Suprapubic skin (tissue), 4 donors: ENCODE measurements around the gene ZNF860. TPM values are rescaled to one million over a fixed set of nuclear protein-coding genes. Genes with fewer than 3 reads are reported as not detected.

ENCODE experiments used
- DNase-seq, 2 donors: peaks; one replicate each; pipeline ENCODE4 v3.0.0-alpha.2; 2019; ENCODE audit warnings: low spot score in 2 of 2
- H3K27ac ChIP-seq: fragments of 200-600 bp; sonication (generic); one replicate; pipeline ENCODE4 v1.5.1; 2019
- H3K27me3 ChIP-seq: fragments of 200-600 bp; sonication (generic); one replicate; pipeline ENCODE4 v1.5.1; 2019
- H3K36me3 ChIP-seq: fragments of 200-600 bp; sonication (generic); one replicate; pipeline ENCODE4 v1.5.1; 2019
- H3K4me1 ChIP-seq: fragments of 200-600 bp; sonication (generic); one replicate; pipeline ENCODE4 v1.5.1; 2019
- H3K4me3 ChIP-seq: fragments of 200-600 bp; sonication (generic); one replicate; pipeline ENCODE4 v1.5.1; 2019; ENCODE audit warnings: mild to moderate bottlenecking
- H3K9me3 ChIP-seq: fragments of 200-600 bp; sonication (generic); one replicate; pipeline ENCODE4 v1.5.1; 2019
- CTCF ChIP-seq, 2 donors: fragments of 200-600 bp in 1 of 2; fragments of 450-650 bp in 1 of 2; sonication (generic) in 1 of 2; IDR thresholded peaks; one replicate each; pipeline ENCODE4 v1.5.1; 2016 to 2019; ENCODE audit warnings: antibody characterized with exemption in 2 of 2, mild to moderate bottlenecking in 1 of 2, moderate library complexity in 1 of 2
- EP300 ChIP-seq: sonication (generic); formaldehyde crosslinking; IDR thresholded peaks from one replicate; pipeline ENCODE4 v1.6.1; 2017; ENCODE audit warnings: antibody characterized with exemption
- POLR2A ChIP-seq, 2 donors: fragments of 450-650 bp; IDR thresholded peaks; one replicate each; pipeline ENCODE4 v1.6.1; 2017; ENCODE audit warnings: antibody characterized with exemption in 2 of 2, mild to moderate bottlenecking in 2 of 2, moderate library complexity in 2 of 2
- POLR2AphosphoS5 ChIP-seq, 3 donors: sonication (generic); formaldehyde crosslinking; IDR thresholded peaks; one replicate each; pipeline ENCODE4 v1.6.1; 2017; ENCODE audit warnings: antibody characterized with exemption in 3 of 3
- WGBS: methylation state at CpG from one replicate; pipeline ENCODE4 v1.1.5; 2018; 5-methylcytosine and 5-hydroxymethylcytosine counted together
- total RNA-seq, 4 donors: library from RNA; depleted of rRNA; stranded (reverse); fragments of >200 nt; gene quantifications; one replicate each; pipeline ENCODE4 v1.1.0, GENCODE V29; 2016

The ZNF860 gene
- total RNA-seq, 4 donors from 2014 or later: 1.2 to 3.4 (median 1.7) TPM

- no peaks in the 10 kb centered on the region for H3K9me3 ChIP-seq
- 47% methylated on average over 4 of the region's 4 CpGs for WGBS
- no peaks in the 10 kb centered on the region for H3K27me3 ChIP-seq
- H3K27ac ChIP-seq: peak overlapping the region; percentile 69
- TF ChIP-seq CTCF (IDR thresholded peaks at IDR 0.05): no peak
- no peak for TF ChIP-seq POLR2A (IDR thresholded peaks at IDR 0.05)
- TF ChIP-seq EP300: no peak
- no peak for TF ChIP-seq POLR2AphosphoS5 (IDR thresholded peaks at IDR 0.05)
- no peak overlapping the region for H3K4me3 ChIP-seq
- peaks cover 37% of the 10 kb centered on the region for H3K4me1 ChIP-seq
- H3K36me3 ChIP-seq: no peaks in the 10 kb centered on the region
- DNase-seq: no peak
These were observed 20.6 kb upstream of the ZNF860 start for GRCh38 chr3:31960793-31961431.

- Histone ChIP-seq H3K4me3 (no peak overlapping the region), H3K27me3 (no peaks in the 10 kb centered on the region), H3K27ac (no peak overlapping the region), H3K9me3 (no peaks in the 10 kb centered on the region), H3K4me1 (peaks cover 34% of the 10 kb centered on the region), H3K36me3 (no peaks in the 10 kb centered on the region)
- 55% methylated on average over 2 of the region's 2 CpGs for WGBS
- no peak for TF ChIP-seq EP300
- TF ChIP-seq CTCF (IDR thresholded peaks at IDR 0.05): no peak
- no peak for TF ChIP-seq POLR2AphosphoS5 (IDR thresholded peaks at IDR 0.05)
- TF ChIP-seq POLR2A (IDR thresholded peaks at IDR 0.05): no peak
- no peak for DNase-seq
These were observed 18.7 kb upstream of the ZNF860 start for GRCh38 chr3:31962801-31963205.

- TF ChIP-seq POLR2AphosphoS5 (IDR thresholded peaks at IDR 0.05) (no peak), POLR2A (IDR thresholded peaks at IDR 0.05) (no peak), EP300 (no peak), CTCF (IDR thresholded peaks at IDR 0.05) (no peak)
- no peak for DNase-seq
- Histone ChIP-seq H3K4me3 (no peak overlapping the region), H3K27ac (no peak overlapping the region), H3K36me3 (no peaks in the 10 kb centered on the region), H3K4me1 (peaks cover 12% of the 10 kb centered on the region), H3K27me3 (no peaks in the 10 kb centered on the region), H3K9me3 (no peaks in the 10 kb centered on the region)
- 78% methylated on average over 4 of the region's 4 CpGs for WGBS
These were observed 14.5 kb upstream of the ZNF860 start for GRCh38 chr3:31966978-31967591.

- DNase-seq: no peak
- 81% methylated on average over 2 of the region's 2 CpGs for WGBS
- Histone ChIP-seq H3K27me3 (no peaks in the 10 kb centered on the region), H3K4me1 (peaks cover 12% of the 10 kb centered on the region), H3K9me3 (no peaks in the 10 kb centered on the region), H3K36me3 (no peaks in the 10 kb centered on the region), H3K27ac (peak overlapping the region; percentile 77), H3K4me3 (no peak overlapping the region)
- TF ChIP-seq POLR2A (IDR thresholded peaks at IDR 0.05) (no peak), EP300 (no peak), CTCF (IDR thresholded peaks at IDR 0.05) (no peak), POLR2AphosphoS5 (IDR thresholded peaks at IDR 0.05) (no peak)
These were observed 14.0 kb upstream of the ZNF860 start for GRCh38 chr3:31967592-31967991.

- no peaks in the 10 kb centered on the region for H3K36me3 ChIP-seq
- TF ChIP-seq POLR2AphosphoS5 (IDR thresholded peaks at IDR 0.05) (no peak), POLR2A (IDR thresholded peaks at IDR 0.05) (no peak), EP300 (no peak)
- no peaks in the 10 kb centered on the region for H3K9me3 ChIP-seq
- H3K4me1 ChIP-seq: peaks cover 12% of the 10 kb centered on the region
- WGBS: 65% methylated on average over 2 of the region's 2 CpGs
- peak overlapping the region; percentile 77 for H3K27ac ChIP-seq
- DNase-seq: no peak
- H3K27me3 ChIP-seq: no peaks in the 10 kb centered on the region
- no peak overlapping the region for H3K4me3 ChIP-seq
These were observed 13.1 kb upstream of the ZNF860 start for GRCh38 chr3:31968369-31968926.
